IMR-90 (cell line): ENCODE results near the gene DEUP1. TPM values are rescaled to one million over a fixed set of nuclear protein-coding genes. Genes with fewer than 3 reads are reported as not detected.

Experiments
- ATAC-seq: fragments of 200-7000 bp; cut with Tn5 transposase; 2 replicates; pipeline ENCODE4 v1.9.1; 2020; ENCODE audit warnings: low read depth, mild to moderate bottlenecking, moderate library complexity
- BruUV-seq: library from RNA; stranded (reverse); fragments of 400-500 nt; replicated peaks from 2 replicates; lab custom pipeline; 2021; lab: Mats Ljungman, UMichigan
- CTCF ChIA-PET: fragments of 300-600 bp; formaldehyde crosslinking; extraction: SDS; loops from one replicate; lab custom pipeline; 2021; ENCODE audit warnings: antibody characterized with exemption; lab: Yijun Ruan, JAX
- POLR2A ChIA-PET: fragments of 300-600 bp; sonication (Branson Sonifier 250); formaldehyde crosslinking; loops from one replicate; lab custom pipeline; 2022; ENCODE audit warnings: antibody characterized with exemption; ENCODE audit not compliant: unreplicated experiment; lab: Charles Lee
- DNase-seq: peaks from one replicate; pipeline ENCODE4 v3.0.0; 2013
- H2AFZ ChIP-seq: replicated peaks from 2 replicates; pipeline ENCODE3; 2013; ENCODE audit warnings: low read length, mild to moderate bottlenecking; ENCODE audit not compliant: poor library complexity
- H2AK5ac ChIP-seq: 2 replicates; pipeline ENCODE4 v1.6.1; 2013; ENCODE audit warnings: low read depth, low read length, inconsistent platforms
- H2AK9ac ChIP-seq: replicated peaks from 2 replicates; pipeline ENCODE3; 2013; ENCODE audit warnings: mild to moderate bottlenecking, low read depth, low read length, moderate library complexity; ENCODE audit not compliant: poor library complexity
- H2BK120ac ChIP-seq: 2 replicates; pipeline ENCODE4 v1.6.1; 2013; ENCODE audit warnings: low read depth, low read length, inconsistent platforms
- H2BK15ac ChIP-seq: 3 replicates; pipeline ENCODE4 v1.6.1; 2013; ENCODE audit warnings: low read depth, low read length, inconsistent platforms
- H2BK20ac ChIP-seq: 2 replicates; pipeline ENCODE4 v1.6.1; 2013; ENCODE audit warnings: low read depth, mild to moderate bottlenecking, inconsistent platforms, low read length, moderate library complexity
- H2BK5ac ChIP-seq: 2 replicates; pipeline ENCODE4 v1.6.1; 2013; ENCODE audit warnings: mild to moderate bottlenecking, low read depth, low read length, inconsistent platforms; ENCODE audit not compliant: poor library complexity, severe bottlenecking
- H3K14ac ChIP-seq: replicated peaks from 2 replicates; pipeline ENCODE4 v1.6.1; 2013; ENCODE audit warnings: low read depth, low read length, inconsistent platforms
- H3K18ac ChIP-seq: 2 replicates; pipeline ENCODE4 v1.6.1; 2013; ENCODE audit warnings: low read depth, low read length, control low read depth
- H3K23ac ChIP-seq: 2 replicates; pipeline ENCODE4 v1.6.1; 2013; ENCODE audit warnings: low read depth, low read length, inconsistent platforms
- H3K27ac ChIP-seq: 2 replicates; pipeline ENCODE4 v1.5.1; 2013; ENCODE audit warnings: mild to moderate bottlenecking, control low read depth, low read length; ENCODE audit not compliant: insufficient read depth
- H3K27me3 ChIP-seq: 2 replicates; pipeline ENCODE4 v1.6.1; 2013; ENCODE audit warnings: low read length; ENCODE audit not compliant: control insufficient read depth, insufficient read depth
- H3K36me3 ChIP-seq: 2 replicates; pipeline ENCODE4 v1.6.1; 2013; ENCODE audit warnings: low read length, mixed read lengths; ENCODE audit not compliant: control insufficient read depth, insufficient read depth
- H3K4ac ChIP-seq: 2 replicates; pipeline ENCODE4 v1.6.1; 2013; ENCODE audit warnings: low read depth, low read length, inconsistent platforms
- H3K4me1 ChIP-seq: 2 replicates; pipeline ENCODE4 v1.6.1; 2013; ENCODE audit warnings: low read length, mixed read lengths; ENCODE audit not compliant: control insufficient read depth, insufficient read depth
- H3K4me2 ChIP-seq: 2 replicates; pipeline ENCODE4 v1.6.1; 2013; ENCODE audit warnings: low read depth, mild to moderate bottlenecking, control low read depth, low read length, moderate library complexity
- H3K4me3 ChIP-seq: 2 replicates; pipeline ENCODE4 v1.5.1; 2013; ENCODE audit warnings: low read depth, mild to moderate bottlenecking, control low read depth, low read length, moderate library complexity; ENCODE audit not compliant: insufficient read depth
- H3K56ac ChIP-seq: 2 replicates; pipeline ENCODE4 v1.6.1; 2013; ENCODE audit warnings: low read length, inconsistent platforms; ENCODE audit not compliant: insufficient read depth; ENCODE audit errors: extremely low read depth
- H3K79me1 ChIP-seq, 2 experiments: 2 replicates each; pipeline ENCODE4 v1.6.1; 2013; ENCODE audit warnings: low read length in 2 of 2, inconsistent platforms in 1 of 2, low read depth in 1 of 2
- H3K9ac ChIP-seq: 2 replicates; pipeline ENCODE4 v1.6.1; 2013; ENCODE audit warnings: low read depth, low read length, control low read depth
- H3K9me1 ChIP-seq: 2 replicates; pipeline ENCODE4 v1.6.1; 2013; ENCODE audit warnings: low read length, inconsistent platforms; ENCODE audit not compliant: insufficient read depth
- H3K9me3 ChIP-seq: 2 replicates; pipeline ENCODE4 v1.6.1; 2013; ENCODE audit warnings: low read length; ENCODE audit not compliant: control insufficient read depth, insufficient read depth
- H4K20me1 ChIP-seq: 2 replicates; pipeline ENCODE4 v1.6.1; 2013; ENCODE audit warnings: low read length, inconsistent platforms; ENCODE audit not compliant: insufficient read depth
- H4K5ac ChIP-seq: 2 replicates; pipeline ENCODE4 v1.6.1; 2013; ENCODE audit warnings: mild to moderate bottlenecking, low read depth, low read length, control low read depth
- H4K8ac ChIP-seq, 2 experiments: 2 replicates each; pipeline ENCODE4 v1.6.1; 2013; ENCODE audit warnings: low read depth in 2 of 2, low read length in 2 of 2, control low read depth in 1 of 2, inconsistent platforms in 1 of 2
- H4K91ac ChIP-seq: 2 replicates; pipeline ENCODE4 v1.6.1; 2013; ENCODE audit warnings: low read depth, low read length, inconsistent platforms; ENCODE audit not compliant: insufficient read depth
- BHLHE40 ChIP-seq: fragments of 150-350 bp; IDR thresholded peaks from 2 replicates; pipeline ENCODE4 v1.6.1; 2016; ENCODE audit warnings: mild to moderate bottlenecking, low read depth, low read length
- CEBPB ChIP-seq: IDR thresholded peaks from 2 replicates; pipeline ENCODE4 v1.6.1; 2012; ENCODE audit warnings: low read depth, low read length, improper control_type of control experiment
- FOS ChIP-seq: fragments of 150-350 bp; IDR thresholded peaks from 2 replicates; pipeline ENCODE4 v1.6.1; 2016; ENCODE audit warnings: low read depth, low read length
- MAFK ChIP-seq: IDR thresholded peaks from 2 replicates; pipeline ENCODE4 v1.6.1; 2012; ENCODE audit warnings: low read depth, low read length, improper control_type of control experiment
- MAZ ChIP-seq: IDR thresholded peaks from 2 replicates; pipeline ENCODE4 v1.6.1; 2012; ENCODE audit warnings: low read depth, mild to moderate bottlenecking, low read length, improper control_type of control experiment, moderate library complexity, borderline replicate concordance
- MXI1 ChIP-seq: IDR thresholded peaks from 2 replicates; pipeline ENCODE4 v1.6.1; 2012; ENCODE audit warnings: low read depth, mild to moderate bottlenecking, low read length, moderate library complexity, borderline replicate concordance
- POLR2A ChIP-seq: IDR thresholded peaks from 2 replicates; pipeline ENCODE4 v1.6.1; 2012; ENCODE audit warnings: mild to moderate bottlenecking, low read depth, low read length
- RCOR1 ChIP-seq: IDR thresholded peaks from 2 replicates; pipeline ENCODE4 v1.6.1; 2012; ENCODE audit warnings: mild to moderate bottlenecking, low read length, improper control_type of control experiment; ENCODE audit not compliant: insufficient replicate concordance
- RFX5 ChIP-seq: IDR thresholded peaks from 2 replicates; pipeline ENCODE4 v1.8.0; 2012; ENCODE audit warnings: low read depth, mild to moderate bottlenecking, low read length, moderate library complexity
- SMC3 ChIP-seq: fragments of 150-350 bp; IDR thresholded peaks from 2 replicates; pipeline ENCODE4 v1.6.1; 2016; ENCODE audit warnings: low read depth, mild to moderate bottlenecking, antibody characterized with exemption, low read length, moderate library complexity
- WGBS, 2 experiments: methylation state at CpG; one replicate each; pipeline versions ENCODE4 v1.1.5 to v1.1.7; 2013; ENCODE audit warnings: missing lambda C conversion rate in 2 of 2; ENCODE audit not compliant: insufficient read length in 1 of 2; ENCODE audit errors: extremely low coverage in 2 of 2; 5-methylcytosine and 5-hydroxymethylcytosine counted together
- dilution Hi-C: fragments of 300-500 bp; cut with HindIII; formaldehyde crosslinking; loops from one replicate; pipeline ENCODE4 v1.14.3; 2018; ENCODE audit warnings: low sequenced_read_pairs; ENCODE audit not compliant: unreplicated experiment
- in situ Hi-C: fragments of 300-500 bp; cut with MboI; formaldehyde crosslinking; loops from 3 replicates; pipeline ENCODE4 v1.14.3; 2019; ENCODE audit warnings: low sequenced_read_pairs, inconsistent platforms, mixed read lengths
- intact Hi-C: fragments of 100-400 bp; cut with micrococcal nuclease; formaldehyde crosslinking; loops from 2 replicates; pipeline ENCODE4 v1.10.0; 2022
- polyA plus RNA-seq, 3 experiments: library from polyadenylated mRNA; depleted of rRNA; stranded (reverse); fragments of >200 nt; gene quantifications; 2 replicates each; pipeline ENCODE4 v1.2.3, GENCODE V29; 2012; ENCODE audit warnings: low replicate concordance in 1 of 3
- total RNA-seq: library from RNA; depleted of rRNA; stranded (reverse); fragments of >200 nt; gene quantifications from 2 replicates; pipeline ENCODE4 v1.2.3, GENCODE V29; 2012
- TF ChIP-seq, protein P1 (sequence below): conservative IDR thresholded peaks from 2 replicates; pipeline ENCODE4 v1.5.1; 2012; ENCODE audit warnings: mild to moderate bottlenecking, low read depth, low read length, improper control_type of control experiment

Gene DEUP1
- total and polyA plus RNA-seq, 2 of the 4 experiments (the other 2 are of a cell fraction) = not detected

DNA sequence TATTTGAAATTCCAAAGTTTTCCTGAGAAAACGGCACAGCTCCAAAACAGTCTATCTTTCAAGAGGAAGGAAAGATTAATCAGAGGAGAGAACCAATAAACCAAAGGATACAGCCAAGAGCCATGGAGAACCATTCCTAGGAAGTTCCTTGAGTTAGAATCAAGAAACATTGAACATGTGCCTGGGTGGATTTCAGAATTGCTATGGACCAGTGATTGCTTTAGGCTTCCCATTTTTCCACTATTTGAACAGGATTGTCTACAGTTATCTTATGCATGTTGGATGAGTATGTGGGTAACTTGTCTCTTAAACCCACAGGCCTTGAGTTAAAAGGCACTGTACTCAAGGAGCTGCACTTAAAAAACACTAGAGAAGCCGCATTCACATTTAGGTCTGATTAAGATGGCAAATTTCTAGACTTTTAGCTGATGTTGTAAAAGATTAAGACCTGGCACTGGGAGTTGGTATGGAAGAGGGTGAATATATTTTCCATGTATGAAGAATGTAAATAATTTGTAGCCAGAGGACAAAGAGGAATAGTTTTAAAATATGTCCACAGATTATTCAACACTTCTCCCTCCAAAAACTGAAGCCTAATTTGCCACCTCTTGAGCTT lies 11.2 kb upstream of the DEUP1 start:
- ChIA-PET POLR2A (no interaction called here), CTCF (no interaction called here)
- Histone ChIP-seq H3K79me1 (no peaks in the 10 kb centered on the region), H4K8ac (no peak overlapping the region), H4K91ac (no peak overlapping the region), H4K5ac (no peak overlapping the region), H2AFZ (no peak overlapping the region), H3K27ac (no peak overlapping the region), H3K4me3 (no peak overlapping the region), H2BK120ac (no peak overlapping the region), H3K4me1 (no peaks in the 10 kb centered on the region), H3K9me1 (no peaks in the 10 kb centered on the region), H3K14ac (no peak overlapping the region), H2BK5ac (no peak overlapping the region), H2BK20ac (no peak overlapping the region), H3K18ac (no peak overlapping the region), H3K23ac (no peak overlapping the region), H2BK15ac (no peak overlapping the region), H2AK9ac (no peak overlapping the region), H3K36me3 (no peaks in the 10 kb centered on the region), H3K56ac (no peak overlapping the region), H2AK5ac (no peak overlapping the region), H3K4me2 (no peak overlapping the region), H3K27me3 (no peaks in the 10 kb centered on the region), H3K4ac (no peak overlapping the region), H3K9ac (no peak overlapping the region), H4K20me1 (no peaks in the 10 kb centered on the region), H3K9me3 (no peaks in the 10 kb centered on the region)
- BruUV-seq = no TSS peak
- intact Hi-C loops = no loop called here
- DNase-seq (no peak), ATAC-seq (no peak)
- in situ Hi-C loops = no loop called here
- dilution Hi-C loops = no loop called here
- TF ChIP-seq RCOR1 (no peak), MAZ (no peak), POLR2A (no peak), RFX5 (no peak), BHLHE40 (no peak), FOS (no peak), CEBPB (no peak), MAFK (no peak), MXI1 (no peak), SMC3 (no peak)
- TF ChIP-seq, protein P1, sequence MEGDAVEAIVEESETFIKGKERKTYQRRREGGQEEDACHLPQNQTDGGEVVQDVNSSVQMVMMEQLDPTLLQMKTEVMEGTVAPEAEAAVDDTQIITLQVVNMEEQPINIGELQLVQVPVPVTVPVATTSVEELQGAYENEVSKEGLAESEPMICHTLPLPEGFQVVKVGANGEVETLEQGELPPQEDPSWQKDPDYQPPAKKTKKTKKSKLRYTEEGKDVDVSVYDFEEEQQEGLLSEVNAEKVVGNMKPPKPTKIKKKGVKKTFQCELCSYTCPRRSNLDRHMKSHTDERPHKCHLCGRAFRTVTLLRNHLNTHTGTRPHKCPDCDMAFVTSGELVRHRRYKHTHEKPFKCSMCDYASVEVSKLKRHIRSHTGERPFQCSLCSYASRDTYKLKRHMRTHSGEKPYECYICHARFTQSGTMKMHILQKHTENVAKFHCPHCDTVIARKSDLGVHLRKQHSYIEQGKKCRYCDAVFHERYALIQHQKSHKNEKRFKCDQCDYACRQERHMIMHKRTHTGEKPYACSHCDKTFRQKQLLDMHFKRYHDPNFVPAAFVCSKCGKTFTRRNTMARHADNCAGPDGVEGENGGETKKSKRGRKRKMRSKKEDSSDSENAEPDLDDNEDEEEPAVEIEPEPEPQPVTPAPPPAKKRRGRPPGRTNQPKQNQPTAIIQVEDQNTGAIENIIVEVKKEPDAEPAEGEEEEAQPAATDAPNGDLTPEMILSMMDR = no peak
- WGBS, 2 experiments = 33% methylated on average over 1 of the region's 2 CpGs; no CpG with 5 or more reads in 1 of the 2 experiments
